CD4-positive, alpha-beta T cell (primary cell): ENCODE measurements around the gene FAM149A. TPM values are rescaled to one million over a fixed set of nuclear protein-coding genes. Genes with fewer than 3 reads are reported as not detected.

ENCODE experiments used
- ATAC-seq: fragments of 200-7000 bp; cut with Tn5 transposase; one replicate; pipeline ENCODE4 v1.10.0; 2022; ENCODE audit warnings: mild to moderate bottlenecking; ENCODE audit not compliant: poor library complexity
- CTCF ChIA-PET: fragments of 350-600 bp; sonication (Branson Sonifier 250); formaldehyde crosslinking; loops from one replicate; lab custom pipeline; 2021; ENCODE audit warnings: antibody characterized with exemption, inconsistent platforms; lab: Charles Lee
- POLR2A ChIA-PET: fragments of 350-600 bp; sonication (Branson Sonifier 250); formaldehyde crosslinking; loops from one replicate; lab custom pipeline; 2021; ENCODE audit warnings: antibody characterized with exemption, inconsistent platforms; lab: Charles Lee
- DNase-seq, 14 experiments: peaks; one replicate each; pipeline ENCODE4 v3.0.0-alpha.2; 2013 to 2020; ENCODE audit warnings: mixed read lengths in 2 of 14
- H3K27ac ChIP-seq, 2 donors: one replicate each; pipeline versions ENCODE4 v1.5.1 to v1.7.0; 2013; ENCODE audit warnings: low read length in 2 of 2, low read depth in 1 of 2, mild to moderate bottlenecking in 1 of 2
- H3K27me3 ChIP-seq, 2 experiments: 1 replicate in 1 of 2; 2 replicates in 1 of 2; pipeline versions ENCODE4 v1.6.1 to v1.7.0; 2013; ENCODE audit warnings: low read length in 2 of 2, control low read depth in 1 of 2, mild to moderate bottlenecking in 1 of 2, moderate library complexity in 1 of 2; ENCODE audit not compliant: insufficient read depth in 2 of 2, control insufficient read depth in 1 of 2
- H3K36me3 ChIP-seq: one replicate; pipeline ENCODE4 v1.6.1; 2013; ENCODE audit warnings: low read length, control low read depth; ENCODE audit not compliant: insufficient read depth
- H3K4me1 ChIP-seq: one replicate; pipeline ENCODE4 v1.6.1; 2013; ENCODE audit warnings: low read length, control low read depth; ENCODE audit not compliant: insufficient read depth
- H3K4me3 ChIP-seq: one replicate; pipeline ENCODE4 v1.5.1; 2013; ENCODE audit warnings: mild to moderate bottlenecking, low read length, moderate library complexity
- H3K9me3 ChIP-seq, 2 experiments: 1 replicate in 1 of 2; 2 replicates in 1 of 2; pipeline versions ENCODE4 v1.6.1 to v1.7.0; 2013; ENCODE audit warnings: low read length in 2 of 2, mild to moderate bottlenecking in 2 of 2, control low read depth in 1 of 2, moderate library complexity in 1 of 2; ENCODE audit not compliant: control insufficient read depth in 1 of 2, insufficient read depth in 1 of 2
- H3K27ac Mint-ChIP-seq: one replicate; pipeline ENCODE4 v1.8.0; 2020; ENCODE audit warnings: mixed read lengths
- H3K27me3 Mint-ChIP-seq: one replicate; pipeline ENCODE4 v1.8.0; 2021; ENCODE audit warnings: mixed read lengths
- H3K36me3 Mint-ChIP-seq: one replicate; pipeline ENCODE4 v1.8.0; 2021; ENCODE audit warnings: low read depth, mixed read lengths
- H3K4me1 Mint-ChIP-seq: one replicate; pipeline ENCODE4 v1.8.0; 2021; ENCODE audit warnings: low read depth, mixed read lengths
- H3K4me3 Mint-ChIP-seq: one replicate; pipeline ENCODE4 v1.8.0; 2020; ENCODE audit warnings: mild to moderate bottlenecking, mixed read lengths
- H3K9me3 Mint-ChIP-seq: one replicate; pipeline ENCODE4 v1.8.0; 2020; ENCODE audit warnings: mixed read lengths
- CTCF ChIP-seq: fragments of 200-600 bp; IDR thresholded peaks from one replicate; pipeline ENCODE4 v1.8.0; 2022; ENCODE audit warnings: antibody characterized with exemption, mild to moderate bottlenecking
- intact Hi-C, 2 experiments: fragments of 100-400 bp; cut with DNase I in 1 of 2; cut with micrococcal nuclease in 1 of 2; formaldehyde crosslinking; loops; one replicate each; pipeline versions ENCODE4 v1.15.1 to v1.9.0; 2023 to 2025; cut with DNase I, micrococcal nuclease
- total RNA-seq, 174 experiments: library from RNA in 2 of 174; stranded (reverse) in 2 of 174; gene quantifications; one replicate each; pipeline ENCODE4 v1.2.3 and lab custom pipeline; 2021 to 2026

Gene FAM149A
- total RNA-seq, 2 experiments from 2014 or later, result 0.61 to 1.1 TPM

- ATAC-seq (no peak), DNase-seq (no peak)
- Histone ChIP-seq H3K4me3 (no peak overlapping the region), H3K27ac (no peak overlapping the region), H3K36me3 (no peaks in the 10 kb centered on the region), H3K9me3 (no peaks in the 10 kb centered on the region), H3K4me1 (no peaks in the 10 kb centered on the region), H3K27me3 (no peaks in the 10 kb centered on the region)
- Mint-ChIP-seq H3K9me3 (no peaks in the 10 kb centered on the region), H3K4me3 (no peak overlapping the region), H3K4me1 (no peaks in the 10 kb centered on the region), H3K27ac (no peak overlapping the region), H3K36me3 (no peaks in the 10 kb centered on the region), H3K27me3 (peaks cover 7% of the 10 kb centered on the region)
- intact Hi-C loops, result no loop called here
- ChIA-PET POLR2A (no interaction called here), CTCF (no interaction called here)
- no peak for TF ChIP-seq CTCF
These were observed 65.7 kb downstream of the FAM149A start for GRCh38 chr4:186169945-186170802.

GRCh38 chr4:186170966-186171365 is 66.5 kb downstream of the FAM149A start:
- H3K4me3 Mint-ChIP-seq, result no peak overlapping the region
- intact Hi-C loops, result no loop called here
- ChIA-PET CTCF (no interaction called here), POLR2A (no interaction called here)
- peaks cover 14% of the 10 kb centered on the region for H3K27me3 Mint-ChIP-seq
- no peak for TF ChIP-seq CTCF
- H3K36me3 Mint-ChIP-seq, result no peaks in the 10 kb centered on the region
- Histone ChIP-seq H3K36me3 (no peaks in the 10 kb centered on the region), H3K4me3 (no peak overlapping the region), H3K27me3 (no peaks in the 10 kb centered on the region), H3K4me1 (no peaks in the 10 kb centered on the region), H3K27ac (no peak overlapping the region), H3K9me3 (no peaks in the 10 kb centered on the region)
- H3K27ac Mint-ChIP-seq, result no peak overlapping the region
- no peaks in the 10 kb centered on the region for H3K4me1 Mint-ChIP-seq
- DNase-seq, result no peak
- ATAC-seq, result no peak
- H3K9me3 Mint-ChIP-seq, result no peaks in the 10 kb centered on the region

GRCh38 chr4:186172546-186172945 is 68.0 kb downstream of the FAM149A start:
- ATAC-seq (no peak), DNase-seq (no peak)
- POLR2A ChIA-PET, result no interaction called here
- Mint-ChIP-seq H3K36me3 (no peaks in the 10 kb centered on the region), H3K27ac (no peak overlapping the region), H3K27me3 (peaks cover 15% of the 10 kb centered on the region), H3K4me3 (no peak overlapping the region), H3K9me3 (peaks cover 3% of the 10 kb centered on the region), H3K4me1 (no peaks in the 10 kb centered on the region)
- no peak overlapping the region for H3K4me3 ChIP-seq
- no peaks in the 10 kb centered on the region for H3K36me3 ChIP-seq
- no peaks in the 10 kb centered on the region for H3K27me3 ChIP-seq
- no peaks in the 10 kb centered on the region for H3K4me1 ChIP-seq
- intact Hi-C loops, result no loop called here
- CTCF ChIA-PET, result no interaction called here
- no peak overlapping the region for H3K27ac ChIP-seq
- no peaks in the 10 kb centered on the region for H3K9me3 ChIP-seq
- no peak for TF ChIP-seq CTCF
